Vagina (tissue), 2 donors: ENCODE results near the gene CR2.

Experiments used
- CTCF ChIP-seq, 3 experiments: fragments of 450-650 bp in 2 of 3; fragments of 200-600 bp in 1 of 3; sonication (generic) in 1 of 3; IDR thresholded peaks; one replicate each; pipeline ENCODE4 v1.5.1; 2017 to 2019; ENCODE audit warnings: antibody characterized with exemption in 3 of 3, mild to moderate bottlenecking in 2 of 3, moderate library complexity in 2 of 3
- POLR2A ChIP-seq, 2 donors: fragments of 450-650 bp; IDR thresholded peaks; one replicate each; pipeline ENCODE4 v1.6.1; 2017; ENCODE audit warnings: antibody characterized with exemption in 2 of 2, mild to moderate bottlenecking in 2 of 2, moderate library complexity in 2 of 2
- POLR2AphosphoS5 ChIP-seq, 2 donors: sonication (generic); formaldehyde crosslinking; IDR thresholded peaks; one replicate each; pipeline ENCODE4 v1.9.0; 2017; ENCODE audit warnings: antibody characterized with exemption in 2 of 2, mild to moderate bottlenecking in 2 of 2, low read depth in 1 of 2; ENCODE audit not compliant: insufficient read depth in 1 of 2

- TF ChIP-seq POLR2A (IDR thresholded peaks at IDR 0.05) (no peak), CTCF (IDR thresholded peaks at IDR 0.05) (no peak), POLR2AphosphoS5 (IDR thresholded peaks at IDR 0.05; ENCODE audit: insufficient read depth in 1 of 2, low read depth in 1 of 2) (no peak)
These were observed 33.0 kb upstream of the CR2 start for GRCh38 chr1:207421078-207421477.
